Measurements from ENCODE around the gene PLEKHG2.
"Not testable (repeated sequence)": the region's sequence is repeated elsewhere in the genome, so short reads cannot be mapped to it uniquely, and the experiment has no call there.

Gene PLEKHG2, protein sequence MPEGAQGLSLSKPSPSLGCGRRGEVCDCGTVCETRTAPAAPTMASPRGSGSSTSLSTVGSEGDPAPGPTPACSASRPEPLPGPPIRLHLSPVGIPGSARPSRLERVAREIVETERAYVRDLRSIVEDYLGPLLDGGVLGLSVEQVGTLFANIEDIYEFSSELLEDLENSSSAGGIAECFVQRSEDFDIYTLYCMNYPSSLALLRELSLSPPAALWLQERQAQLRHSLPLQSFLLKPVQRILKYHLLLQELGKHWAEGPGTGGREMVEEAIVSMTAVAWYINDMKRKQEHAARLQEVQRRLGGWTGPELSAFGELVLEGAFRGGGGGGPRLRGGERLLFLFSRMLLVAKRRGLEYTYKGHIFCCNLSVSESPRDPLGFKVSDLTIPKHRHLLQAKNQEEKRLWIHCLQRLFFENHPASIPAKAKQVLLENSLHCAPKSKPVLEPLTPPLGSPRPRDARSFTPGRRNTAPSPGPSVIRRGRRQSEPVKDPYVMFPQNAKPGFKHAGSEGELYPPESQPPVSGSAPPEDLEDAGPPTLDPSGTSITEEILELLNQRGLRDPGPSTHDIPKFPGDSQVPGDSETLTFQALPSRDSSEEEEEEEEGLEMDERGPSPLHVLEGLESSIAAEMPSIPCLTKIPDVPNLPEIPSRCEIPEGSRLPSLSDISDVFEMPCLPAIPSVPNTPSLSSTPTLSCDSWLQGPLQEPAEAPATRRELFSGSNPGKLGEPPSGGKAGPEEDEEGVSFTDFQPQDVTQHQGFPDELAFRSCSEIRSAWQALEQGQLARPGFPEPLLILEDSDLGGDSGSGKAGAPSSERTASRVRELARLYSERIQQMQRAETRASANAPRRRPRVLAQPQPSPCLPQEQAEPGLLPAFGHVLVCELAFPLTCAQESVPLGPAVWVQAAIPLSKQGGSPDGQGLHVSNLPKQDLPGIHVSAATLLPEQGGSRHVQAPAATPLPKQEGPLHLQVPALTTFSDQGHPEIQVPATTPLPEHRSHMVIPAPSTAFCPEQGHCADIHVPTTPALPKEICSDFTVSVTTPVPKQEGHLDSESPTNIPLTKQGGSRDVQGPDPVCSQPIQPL (N-terminal part only)

DNA sequence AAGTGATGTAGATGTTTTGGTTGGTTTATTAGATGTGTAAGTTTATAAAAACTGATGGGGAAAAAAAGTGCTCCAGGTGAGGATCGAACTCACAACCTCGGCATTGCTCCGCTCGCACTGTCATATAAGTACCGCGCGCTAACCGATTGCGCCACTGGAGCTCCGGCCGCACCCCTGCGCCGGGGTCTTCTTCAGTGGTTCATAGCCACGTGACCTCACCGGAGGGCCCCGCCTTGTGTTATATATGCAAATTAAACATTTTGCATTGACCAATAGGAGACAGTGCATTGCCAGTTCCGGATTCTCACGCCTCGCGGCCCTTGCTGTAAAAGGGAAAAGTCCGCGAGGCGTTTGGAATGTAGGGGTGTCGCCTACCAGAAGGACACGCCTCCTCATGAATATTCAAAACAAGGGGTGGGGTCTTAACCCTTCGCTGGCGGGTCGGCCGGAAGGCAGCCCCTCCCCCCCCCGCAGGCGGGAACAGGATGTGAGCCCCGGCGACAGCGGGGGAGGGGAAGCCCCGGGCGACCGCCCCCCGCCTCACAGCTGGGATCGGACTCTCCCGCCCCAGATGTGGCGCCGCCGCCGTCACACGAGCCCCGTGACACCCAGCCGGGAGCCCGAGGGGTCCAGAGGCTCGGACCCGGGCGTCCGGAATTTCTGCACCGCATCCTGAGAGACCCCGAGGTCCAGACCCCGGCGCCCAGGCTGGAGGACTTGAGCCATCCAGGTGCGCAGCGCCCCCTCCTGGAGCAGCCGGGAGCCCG, at the start of gene PLEKHG2:
PLEKHG2 (plus strand) TSS at position 570 of the 767 bp plus-strand sequence. CDS start 1,418 bp downstream, outside the sequence.
- DNase-seq: peak; percentile 100

DNA sequence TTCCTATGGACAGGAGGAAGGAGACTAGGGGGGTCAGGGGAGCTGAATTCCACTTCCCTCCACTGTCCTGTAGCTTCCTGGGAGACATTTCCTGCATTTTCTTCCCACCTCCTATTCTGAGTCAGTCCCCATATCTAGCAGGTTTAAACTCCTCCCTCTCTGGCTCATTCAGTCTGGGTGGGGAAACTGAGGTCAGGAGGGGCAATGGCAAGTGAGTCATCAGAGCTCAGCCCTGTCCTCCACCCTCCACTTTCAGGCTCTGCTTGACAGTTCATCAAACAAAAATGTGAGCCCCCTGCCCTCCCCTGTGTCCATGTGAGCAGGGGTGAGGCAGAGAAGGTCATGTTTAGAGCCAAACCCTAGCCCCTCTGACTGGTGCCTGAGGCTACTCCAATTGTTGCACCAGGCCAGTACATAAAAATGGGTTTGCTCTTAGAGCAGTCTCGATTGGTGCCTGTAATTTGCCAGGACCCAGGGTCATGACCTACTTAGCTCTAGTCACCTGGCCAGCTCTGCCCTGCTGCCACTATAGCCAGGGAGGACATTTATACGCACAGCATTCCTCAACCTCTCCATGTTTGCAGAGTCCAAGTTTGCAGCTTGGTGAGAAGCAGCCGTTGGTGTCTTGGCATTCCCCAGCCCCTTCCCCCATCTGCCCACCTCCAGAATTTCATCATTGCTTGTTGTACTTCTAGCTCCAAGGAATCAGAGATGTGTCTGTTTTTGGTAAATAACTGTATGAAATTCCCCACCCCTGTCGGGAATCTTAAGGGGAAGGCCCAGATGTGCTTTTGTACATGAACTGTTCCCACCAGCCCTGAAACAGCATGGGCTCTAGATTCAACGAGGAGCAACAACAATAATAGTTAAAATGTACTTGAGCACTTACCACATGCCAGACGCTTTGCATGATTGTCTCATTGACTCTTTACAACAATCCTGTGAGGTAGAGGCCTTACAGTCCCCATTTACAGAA, 49.5 kb upstream of the PLEKHG2 start:
- no peak for DNase-seq

DNA sequence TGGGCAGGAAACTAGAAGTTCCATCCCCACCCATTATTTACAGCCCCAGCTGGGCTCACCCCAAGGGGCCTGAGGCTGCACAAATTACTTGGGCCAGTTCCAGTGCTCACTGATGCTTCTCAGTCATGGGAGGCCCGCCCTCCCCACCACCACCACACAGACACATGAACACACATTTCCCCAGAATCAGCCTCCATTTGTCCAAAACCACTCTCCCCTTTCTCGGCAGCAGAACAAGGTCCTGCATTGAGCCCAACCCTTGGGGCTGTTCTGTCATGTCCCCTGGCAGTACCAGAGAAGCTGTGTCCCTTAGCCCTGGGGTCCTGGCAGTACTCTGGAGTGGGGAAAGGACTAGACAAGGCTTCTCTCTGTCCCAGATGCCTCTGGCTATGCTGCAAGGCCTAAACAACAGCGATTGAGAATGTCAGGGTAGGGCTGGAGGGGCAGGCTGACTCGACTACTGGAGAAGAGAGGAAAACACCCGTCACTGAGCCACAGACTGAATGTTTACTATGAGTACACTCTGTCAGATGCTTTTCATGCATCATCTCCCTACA, 48.5 kb upstream of the PLEKHG2 start:
- DNase-seq: peak; percentile 29

DNA sequence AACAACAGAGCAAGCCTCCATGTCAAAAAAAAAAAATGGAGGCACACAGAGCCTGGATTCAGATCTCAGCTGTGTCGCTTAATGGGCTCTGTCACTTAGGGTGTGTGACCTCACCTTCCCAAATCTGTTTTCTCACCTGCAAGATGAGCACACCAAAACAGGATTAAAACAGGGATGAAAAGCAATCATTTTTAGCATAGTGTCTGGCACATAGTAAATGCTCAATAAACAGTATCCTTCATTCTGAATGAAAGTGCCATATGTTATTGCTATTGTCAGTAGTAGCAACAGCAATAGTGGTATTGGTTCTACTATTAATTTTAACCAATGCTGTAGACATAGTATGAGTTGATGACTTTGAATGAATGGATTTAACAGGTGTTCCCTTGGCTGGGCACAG, 46.9 kb upstream of the PLEKHG2 start:
- no peak for DNase-seq

DNA sequence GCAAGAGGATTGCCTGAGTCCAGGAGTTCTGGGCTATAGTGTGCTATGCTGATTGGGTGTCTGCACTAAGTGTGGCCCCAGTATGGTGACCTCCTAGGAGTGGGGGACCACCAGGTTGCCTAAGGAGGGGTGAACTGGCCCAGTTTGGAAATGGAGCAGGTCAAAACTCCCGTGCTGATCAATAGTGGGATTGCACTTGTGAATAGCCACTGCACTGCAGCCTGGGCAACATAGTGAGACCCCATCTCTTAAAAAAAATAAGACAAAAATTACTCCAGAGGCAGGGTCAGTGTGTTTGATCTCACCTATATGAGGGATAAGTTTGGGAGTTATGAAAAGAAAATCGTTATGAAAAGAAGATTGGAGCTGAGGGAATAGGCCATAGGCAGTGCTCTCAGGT, 43.3 kb upstream of the PLEKHG2 start:
- DNase-seq: no peak

DNA sequence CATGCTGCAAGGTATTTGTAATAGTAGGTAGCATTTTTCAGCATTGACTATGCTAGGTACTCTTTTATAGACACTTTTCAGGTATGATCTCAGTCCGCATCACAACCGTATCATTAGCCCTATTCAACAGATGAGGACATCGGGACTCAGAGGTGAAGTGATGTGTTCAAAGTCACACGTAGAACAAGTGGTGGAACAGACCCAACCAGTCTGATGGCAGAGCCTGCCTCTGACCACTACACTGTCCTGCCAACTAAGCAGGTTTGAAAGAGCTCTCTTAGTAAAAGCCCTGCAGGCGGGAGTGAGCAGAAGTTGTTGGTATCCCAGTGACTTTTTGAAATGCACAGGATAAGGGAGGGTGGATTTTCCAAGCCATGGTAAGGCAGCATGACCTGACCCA, 41.7 kb upstream of the PLEKHG2 start:
- DNase-seq: no peak

DNA sequence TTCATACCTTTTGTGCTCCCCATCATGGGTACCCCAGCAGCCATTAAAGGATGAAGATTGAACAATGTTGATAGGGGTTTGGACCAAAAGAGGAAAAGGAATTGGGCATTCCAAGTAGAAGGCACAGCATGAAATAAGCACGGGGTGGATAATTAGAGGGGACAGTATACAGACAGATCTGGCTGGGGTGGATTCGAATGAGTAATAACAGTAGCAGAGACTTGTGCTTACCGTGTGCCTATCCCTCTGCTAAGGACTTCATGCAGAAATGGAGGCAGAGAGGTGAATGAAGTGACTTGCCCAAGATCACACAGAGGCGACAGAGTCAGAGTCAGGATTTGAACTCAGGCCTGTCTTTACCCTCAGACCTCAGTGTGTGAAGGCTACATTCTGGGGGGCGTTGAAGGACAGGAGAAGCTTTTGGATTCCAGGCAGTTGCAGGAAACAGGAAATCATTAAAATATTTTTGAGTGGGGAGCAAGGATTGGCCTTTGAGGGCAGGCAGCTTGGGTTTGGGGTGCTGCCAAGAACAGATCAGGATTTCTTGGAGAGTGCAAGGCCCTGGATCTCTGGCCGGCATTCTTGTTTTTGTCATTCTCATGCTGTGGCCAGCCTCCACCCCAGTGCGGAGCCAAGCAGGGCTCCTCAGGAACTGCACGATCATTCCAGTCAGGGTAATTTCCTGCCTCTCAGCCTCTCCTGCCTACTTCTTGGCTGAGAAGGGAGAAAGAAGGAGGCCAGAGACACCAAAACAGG, 40.2 kb upstream of the PLEKHG2 start:
- DNase-seq: no peak

DNA sequence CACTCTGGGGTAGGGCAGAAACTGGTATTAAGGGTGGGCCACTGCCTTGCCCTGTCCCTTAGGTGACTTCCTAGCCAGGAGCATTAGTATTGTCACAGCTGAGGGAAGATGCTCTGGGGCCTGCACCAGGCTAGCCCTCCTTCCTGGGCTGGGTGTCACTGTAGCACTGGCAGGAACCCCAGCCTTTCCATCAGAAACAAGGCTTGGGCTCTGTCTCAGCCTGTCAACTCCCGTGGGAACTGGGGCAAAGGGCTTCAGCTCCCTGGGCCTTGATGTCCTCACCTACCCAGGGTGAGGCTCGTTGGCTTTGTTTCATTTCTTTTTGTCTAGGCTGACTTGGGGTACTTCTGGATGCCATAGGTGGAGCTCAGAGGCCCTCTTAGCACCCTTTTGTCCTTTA, 39.5 kb upstream of the PLEKHG2 start:
- no peak for DNase-seq

DNA sequence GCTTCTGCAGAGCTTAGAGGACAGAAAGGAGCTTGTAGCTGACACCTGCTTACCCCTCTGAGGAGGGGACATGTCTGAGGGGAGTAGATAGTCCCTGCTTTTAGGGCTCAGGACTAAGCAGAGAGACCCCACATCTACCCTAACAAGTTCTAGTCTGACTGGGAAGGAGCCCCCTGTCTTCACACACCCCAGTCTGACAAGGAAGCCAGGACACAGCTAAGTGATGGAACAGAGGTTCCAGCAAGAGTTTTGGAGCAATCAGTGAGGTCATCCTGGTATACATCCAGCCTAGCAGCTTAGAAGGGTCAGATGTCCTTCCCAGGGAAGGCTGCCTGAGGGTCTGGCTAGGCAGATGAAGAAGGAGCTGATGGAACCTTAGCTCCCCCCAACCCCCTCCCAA, 36.5 kb upstream of the PLEKHG2 start:
- DNase-seq: no peak

DNA sequence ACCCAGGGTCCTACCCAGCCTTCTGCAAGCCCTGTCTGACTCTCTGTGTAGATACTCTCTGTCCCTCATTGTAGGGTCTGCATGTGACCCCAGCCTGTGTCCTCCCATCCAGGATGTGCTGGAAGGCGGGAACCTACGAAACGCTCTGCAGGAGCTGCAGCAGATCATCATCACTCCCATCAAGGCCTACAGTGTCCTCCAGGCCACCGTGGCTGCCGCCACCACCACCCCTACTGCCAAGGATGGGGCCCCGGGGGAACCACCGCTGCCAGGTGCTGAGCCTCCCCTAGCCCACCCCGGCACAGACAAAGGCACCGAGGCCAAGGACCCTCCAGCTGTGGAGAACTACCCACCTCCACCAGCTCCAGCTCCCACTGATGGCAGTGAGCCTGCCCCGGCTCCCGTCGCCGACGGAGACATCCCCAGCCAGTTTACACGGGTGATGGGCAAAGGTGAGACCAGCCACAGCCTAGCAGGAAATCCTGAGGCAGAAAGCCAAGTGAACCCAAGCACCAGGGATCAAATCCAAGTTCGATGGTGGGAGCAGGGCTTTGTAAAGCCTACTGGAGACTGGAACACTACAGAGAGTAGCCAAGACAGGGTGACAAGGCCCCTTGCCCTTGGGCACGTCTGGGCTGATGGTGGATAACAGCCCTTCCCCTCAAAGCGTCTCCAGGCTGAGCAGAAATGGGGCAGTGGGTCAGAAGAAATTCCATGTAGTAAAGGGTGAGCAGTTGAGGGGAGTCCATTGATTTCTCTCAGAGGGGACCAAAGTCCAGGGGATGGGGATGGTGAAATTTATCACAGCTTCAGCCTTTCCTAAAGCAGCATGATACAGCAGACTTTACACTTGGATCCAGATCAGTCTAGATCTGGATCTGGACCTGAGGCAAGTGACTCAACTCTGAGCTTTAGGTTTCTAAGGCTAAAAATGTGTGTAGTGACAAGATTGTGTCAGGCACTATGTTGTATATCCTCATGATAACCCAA, 34.8 kb upstream of the PLEKHG2 start:
- no peak for DNase-seq

DNA sequence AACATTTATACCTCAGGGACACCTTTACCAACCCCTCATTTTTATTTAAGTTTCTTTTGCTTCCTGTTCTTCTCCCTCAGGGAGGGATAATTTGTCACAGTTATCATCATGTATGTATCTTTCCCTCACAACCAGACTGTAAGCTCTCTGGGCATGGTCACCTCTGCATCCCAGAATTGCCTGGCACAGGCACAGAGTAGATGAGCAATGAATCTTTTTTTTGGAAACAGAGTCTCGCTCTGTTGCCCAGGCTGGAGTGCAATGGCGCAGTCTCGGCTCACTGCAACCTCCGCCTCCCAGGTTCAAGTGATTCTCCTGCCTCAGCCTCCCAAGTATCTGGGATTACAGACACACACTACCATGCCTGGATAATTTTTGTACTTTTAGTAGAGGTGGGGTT, 33.1 kb upstream of the PLEKHG2 start:
- DNase-seq: not testable (repeated sequence)

DNA sequence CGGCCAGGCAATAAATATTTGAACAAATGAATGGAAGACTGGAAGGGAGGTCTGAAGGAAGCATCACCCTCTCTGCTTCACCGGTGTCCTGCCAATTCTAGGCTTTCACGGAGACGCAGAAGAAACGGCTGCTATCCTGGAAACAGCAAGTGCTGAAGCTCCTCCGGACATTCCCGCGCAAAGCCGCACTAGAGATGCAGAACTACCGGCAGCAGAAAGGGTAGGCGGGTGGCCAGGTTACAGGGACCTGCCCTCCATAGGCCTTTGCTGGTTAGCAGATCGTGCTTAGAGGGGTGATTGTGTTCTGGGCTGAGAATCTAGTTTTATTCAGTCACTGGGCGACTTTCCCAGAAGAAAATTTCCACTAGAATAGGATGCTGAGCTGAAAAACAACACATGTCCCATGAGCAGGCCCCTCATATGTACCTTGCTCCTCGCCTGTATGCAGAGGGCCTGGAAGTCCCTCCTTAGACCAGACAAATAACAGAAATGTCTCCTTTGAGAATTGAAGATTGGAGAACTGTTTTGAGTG, 32.5 kb upstream of the PLEKHG2 start:
- no peak for DNase-seq

DNA sequence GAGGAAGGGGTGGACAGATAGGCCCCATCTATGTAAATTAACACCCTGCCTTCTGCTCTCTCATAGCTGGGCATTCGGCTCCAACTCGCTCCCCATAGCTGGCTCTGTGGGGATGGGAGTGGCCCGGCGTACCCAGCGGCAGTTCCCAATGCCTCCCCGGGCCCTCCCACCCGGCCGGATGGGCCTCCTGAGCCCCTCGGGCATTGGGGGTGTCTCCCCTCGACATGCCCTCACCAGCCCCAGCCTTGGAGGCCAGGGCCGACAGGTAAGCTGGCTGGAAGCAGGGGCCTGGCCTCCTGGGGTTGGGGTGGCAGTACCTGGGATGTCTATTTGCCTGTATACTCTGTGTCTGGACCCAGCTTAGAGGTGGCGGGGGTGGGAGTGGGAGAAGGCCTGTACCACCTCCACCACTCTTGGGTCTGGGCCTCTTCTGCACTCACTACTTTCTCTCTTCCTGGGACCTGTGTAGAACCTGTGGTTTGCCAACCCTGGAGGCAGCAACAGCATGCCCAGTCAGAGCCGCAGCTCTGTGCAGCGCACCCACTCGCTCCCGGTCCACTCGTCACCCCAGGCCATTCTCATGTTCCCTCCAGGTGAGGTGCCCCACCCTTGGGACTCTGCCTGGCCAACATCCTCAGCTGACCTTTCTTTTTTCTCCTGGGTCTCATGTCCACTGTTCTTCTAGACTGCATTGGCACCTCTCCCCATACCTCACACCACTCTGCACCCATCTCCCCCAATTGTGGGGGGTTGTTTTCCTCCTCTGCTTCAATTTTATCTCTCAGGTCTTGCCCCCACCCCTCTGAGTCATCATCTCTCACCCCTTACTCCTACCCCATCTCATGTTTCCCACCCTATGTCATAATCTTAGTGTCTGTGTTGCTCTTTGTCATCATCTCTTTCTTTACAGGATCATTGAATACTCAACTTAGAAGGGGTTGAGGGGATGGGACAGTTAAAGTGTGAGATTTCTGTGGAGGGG, 31.7 kb upstream of the PLEKHG2 start:
- DNase-seq: no peak

DNA sequence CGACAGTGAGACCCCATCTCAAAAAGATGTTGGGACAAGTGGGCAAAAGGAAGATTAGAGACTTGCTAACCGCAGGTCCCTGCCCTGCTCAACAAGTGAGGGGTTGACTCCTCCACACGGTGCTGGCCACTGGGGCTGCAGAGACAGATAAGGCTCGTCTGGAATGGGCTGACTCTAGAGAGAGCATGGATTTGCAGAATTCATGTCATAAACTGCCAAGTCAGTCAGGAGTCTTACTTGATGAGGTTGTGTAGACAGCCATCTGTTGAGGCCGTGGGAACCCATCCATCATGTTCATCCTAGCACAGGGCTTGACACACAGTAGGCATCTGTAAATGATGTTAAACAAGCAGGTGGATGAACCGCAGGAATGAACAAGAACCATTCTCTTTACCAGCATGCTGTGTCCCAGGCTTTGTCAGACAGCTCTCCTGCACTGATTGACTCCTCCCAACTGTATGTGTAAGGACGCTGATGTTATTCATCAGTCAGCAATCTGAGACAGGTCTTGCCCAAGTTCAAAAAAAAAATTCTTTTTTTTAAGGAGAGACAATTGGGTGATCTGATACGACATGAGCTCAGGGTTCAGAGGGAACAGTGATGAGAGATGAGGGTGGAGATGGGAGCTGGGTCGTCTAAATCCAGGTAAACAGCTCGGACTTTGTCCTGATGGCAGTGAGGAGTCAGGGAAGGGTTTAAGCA, 30.4 kb upstream of the PLEKHG2 start:
- DNase-seq: no peak

DNA sequence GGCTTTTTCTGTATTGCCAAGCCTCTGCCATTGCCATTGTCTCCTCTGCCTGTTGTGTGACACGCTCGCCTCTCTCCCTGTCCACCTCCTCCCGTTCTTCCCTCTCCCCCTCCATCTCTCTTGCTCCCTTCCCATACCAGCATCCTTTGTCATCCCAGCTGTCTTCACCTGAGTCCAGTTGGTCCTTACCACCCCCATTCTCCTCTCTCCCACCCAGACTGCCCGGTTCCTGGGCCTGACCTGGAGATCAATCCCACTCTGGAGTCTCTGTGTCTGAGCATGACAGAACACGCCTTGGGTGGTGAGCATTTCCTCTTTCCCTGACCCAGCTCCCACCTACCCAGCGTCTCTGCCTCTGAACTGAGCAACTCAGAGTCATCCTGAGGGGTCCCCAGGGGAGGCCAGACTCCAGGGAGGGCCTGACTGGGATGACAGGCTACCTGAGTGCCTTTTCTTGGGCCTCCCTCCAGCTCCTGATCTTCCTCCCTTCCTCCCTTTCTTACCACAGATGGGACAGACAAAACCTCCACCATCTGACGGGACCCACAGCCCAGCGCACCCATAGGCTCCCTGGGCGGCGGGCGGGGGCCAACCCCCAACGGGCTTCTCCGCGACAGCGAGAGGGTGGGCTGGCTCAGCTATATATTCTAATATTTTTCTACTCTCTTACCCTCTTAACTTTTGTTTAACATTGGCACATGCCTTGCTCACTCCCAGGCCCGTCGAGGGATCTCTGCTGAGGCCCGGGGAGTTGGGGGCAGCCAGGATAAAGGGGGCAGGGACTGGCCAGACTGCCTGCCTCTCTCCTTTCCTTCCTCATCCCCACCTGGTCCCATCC, 29.3 kb upstream of the PLEKHG2 start:
- no peak for DNase-seq
